Neuronal stem cell (in vitro differentiated cells): ENCODE data around the gene CDC20B.

Experiments
- DNase-seq: peaks from one replicate; pipeline ENCODE4 v3.0.0-alpha.2; 2013; ENCODE audit warnings: low spot score
- H2AFZ ChIP-seq: one replicate; pipeline ENCODE4 v1.6.1; 2013; ENCODE audit warnings: mild to moderate bottlenecking, low read length, inconsistent platforms
- H2AK5ac ChIP-seq: 2 replicates; pipeline ENCODE4 v1.6.1; 2013; ENCODE audit warnings: low read depth, mild to moderate bottlenecking, inconsistent platforms, low read length, moderate library complexity, mixed read lengths
- H2BK120ac ChIP-seq: 2 replicates; pipeline ENCODE4 v1.6.1; 2013; ENCODE audit warnings: low read depth, mild to moderate bottlenecking, inconsistent platforms, low read length, moderate library complexity, mixed read lengths
- H2BK12ac ChIP-seq: one replicate; pipeline ENCODE4 v1.6.1; 2013; ENCODE audit warnings: low read length, inconsistent platforms
- H2BK15ac ChIP-seq: 2 replicates; pipeline ENCODE4 v1.6.1; 2013; ENCODE audit warnings: mild to moderate bottlenecking, low read length, inconsistent platforms, mixed read lengths
- H2BK5ac ChIP-seq: one replicate; pipeline ENCODE4 v1.6.1; 2013; ENCODE audit warnings: inconsistent platforms, mild to moderate bottlenecking, low read length, moderate library complexity
- H3K14ac ChIP-seq: one replicate; pipeline ENCODE4 v1.6.1; 2013; ENCODE audit warnings: low read length, inconsistent platforms
- H3K18ac ChIP-seq: 2 replicates; pipeline ENCODE4 v1.6.1; 2013; ENCODE audit warnings: low read length, inconsistent platforms
- H3K23ac ChIP-seq: 2 replicates; pipeline ENCODE4 v1.6.1; 2013; ENCODE audit warnings: low read depth, mild to moderate bottlenecking, mixed read lengths, low read length, inconsistent platforms; ENCODE audit not compliant: poor library complexity
- H3K27ac ChIP-seq: replicated peaks from 3 replicates; pipeline ENCODE4 v1.5.1; 2013; ENCODE audit warnings: low read length, inconsistent platforms
- H3K27me3 ChIP-seq, 3 experiments: 2 replicates each; pipeline ENCODE4 v1.6.1; 2013; ENCODE audit warnings: low read length in 3 of 3, mild to moderate bottlenecking in 2 of 3, inconsistent platforms in 1 of 3, low read depth in 1 of 3, mixed read lengths in 1 of 3, moderate library complexity in 1 of 3; ENCODE audit not compliant: control insufficient read depth in 3 of 3, insufficient read depth in 3 of 3
- H3K36me3 ChIP-seq, 2 donors: replicated peaks in 1 of 2; 2 replicates each; pipeline ENCODE4 v1.6.1; 2013; ENCODE audit warnings: low read length in 2 of 2; ENCODE audit not compliant: control insufficient read depth in 2 of 2, insufficient read depth in 2 of 2
- H3K4ac ChIP-seq: 2 replicates; pipeline ENCODE4 v1.6.1; 2013; ENCODE audit warnings: inconsistent platforms, mild to moderate bottlenecking, low read length, moderate library complexity
- H3K4me1 ChIP-seq, 2 donors: 1 replicate in 1 of 2; 2 replicates in 1 of 2; pipeline ENCODE4 v1.6.1; 2013; ENCODE audit warnings: low read length in 2 of 2, low read depth in 1 of 2; ENCODE audit not compliant: control insufficient read depth in 2 of 2, insufficient read depth in 1 of 2
- H3K4me2 ChIP-seq: one replicate; pipeline ENCODE4 v1.6.1; 2013; ENCODE audit warnings: mild to moderate bottlenecking, low read length, inconsistent platforms; ENCODE audit not compliant: insufficient read depth, poor library complexity, severe bottlenecking
- H3K4me3 ChIP-seq, 2 donors: 2 replicates each; pipeline ENCODE4 v1.5.1; 2013; ENCODE audit warnings: low read length in 2 of 2, mild to moderate bottlenecking in 2 of 2, inconsistent platforms in 1 of 2, moderate library complexity in 1 of 2
- H3K79me1 ChIP-seq: one replicate; pipeline ENCODE4 v1.6.1; 2013; ENCODE audit warnings: low read depth, mild to moderate bottlenecking, inconsistent platforms, low read length, moderate library complexity
- H3K9ac ChIP-seq: one replicate; pipeline ENCODE4 v1.6.1; 2013; ENCODE audit warnings: mild to moderate bottlenecking, low read depth, low read length, inconsistent platforms; ENCODE audit not compliant: poor library complexity
- H3K9me3 ChIP-seq, 2 donors: replicated peaks in 1 of 2; 2 replicates each; pipeline versions ENCODE3 to v1.6.1; 2013; ENCODE audit warnings: low read length in 2 of 2, mild to moderate bottlenecking in 2 of 2, inconsistent platforms in 1 of 2, low read depth in 1 of 2, mixed read lengths in 1 of 2, moderate library complexity in 1 of 2; ENCODE audit not compliant: control insufficient read depth in 2 of 2, insufficient read depth in 1 of 2
- H4K8ac ChIP-seq: one replicate; pipeline ENCODE4 v1.6.1; 2013; ENCODE audit warnings: low read depth, mild to moderate bottlenecking, inconsistent platforms, low read length, moderate library complexity
- H4K91ac ChIP-seq: one replicate; pipeline ENCODE4 v1.6.1; 2013; ENCODE audit warnings: low read length, low read depth, mild to moderate bottlenecking, inconsistent platforms; ENCODE audit not compliant: poor library complexity
- WGBS, 2 donors: extraction: QIAGEN DNeasy Blood & Tissue Kit; methylation state at CpG; one replicate each; pipeline ENCODE4 v1.1.7; 2013; ENCODE audit warnings: missing lambda C conversion rate in 2 of 2, mixed read lengths in 1 of 2; ENCODE audit not compliant: insufficient read length in 2 of 2, insufficient replicate concordance in 1 of 2; ENCODE audit errors: extremely low coverage in 2 of 2; 5-methylcytosine and 5-hydroxymethylcytosine counted together

The CDC20B gene

GRCh38 chr5:55140908-55141665 lies 31.9 kb downstream of the CDC20B start:
- Histone ChIP-seq H4K8ac (no peak overlapping the region), H3K4me1 (no peaks in the 10 kb centered on the region), H3K36me3 (no peaks in the 10 kb centered on the region), H3K79me1 (no peaks in the 10 kb centered on the region), H2AFZ (no peak overlapping the region), H3K4ac (no peak overlapping the region), H3K4me2 (no peak overlapping the region), H3K14ac (no peak overlapping the region), H2BK15ac (no peak overlapping the region), H3K9me3 (no peaks in the 10 kb centered on the region), H2BK5ac (no peak overlapping the region), H2BK12ac (no peak overlapping the region), H2AK5ac (no peak overlapping the region), H3K9ac (no peak overlapping the region), H3K27ac (no peak overlapping the region), H4K91ac (no peak overlapping the region), H3K4me3 (no peak overlapping the region), H3K27me3 (peaks cover 0 to 6% (median 0%) of the 10 kb centered on the region in 3 experiments), H2BK120ac (no peak overlapping the region), H3K23ac (no peak overlapping the region), H3K18ac (no peak overlapping the region)
- no CpG with 5 or more reads among the region's 9 CpGs for WGBS, 2 donors
- no peak for DNase-seq

- Histone ChIP-seq H3K27me3 (no peaks in the 10 kb centered on the region), H2BK15ac (no peak overlapping the region), H2BK5ac (no peak overlapping the region), H3K36me3 (no peaks in the 10 kb centered on the region), H3K4me1 (no peaks in the 10 kb centered on the region), H3K23ac (no peak overlapping the region), H2AFZ (no peak overlapping the region), H4K91ac (no peak overlapping the region), H3K4me3 (no peak overlapping the region), H3K79me1 (no peaks in the 10 kb centered on the region), H3K9ac (no peak overlapping the region), H3K18ac (no peak overlapping the region), H2AK5ac (no peak overlapping the region), H3K4ac (no peak overlapping the region), H3K9me3 (no peaks in the 10 kb centered on the region), H3K27ac (no peak overlapping the region), H3K4me2 (no peak overlapping the region), H2BK120ac (no peak overlapping the region), H3K14ac (no peak overlapping the region), H4K8ac (no peak overlapping the region), H2BK12ac (no peak overlapping the region)
- no peak for DNase-seq
- no CpG with 5 or more reads among the region's 3 CpGs for WGBS, 2 donors
Observed at GRCh38 chr5:55136521-55136920, 36.5 kb downstream of the CDC20B start.

GRCh38 chr5:55134053-55134722 lies 38.8 kb downstream of the CDC20B start:
- Histone ChIP-seq H3K18ac (no peak overlapping the region), H2BK12ac (no peak overlapping the region), H3K27ac (no peak overlapping the region), H2BK5ac (no peak overlapping the region), H3K36me3 (no peaks in the 10 kb centered on the region), H4K91ac (no peak overlapping the region), H3K9ac (no peak overlapping the region), H3K79me1 (no peaks in the 10 kb centered on the region), H3K4me2 (no peak overlapping the region), H2AK5ac (no peak overlapping the region), H2AFZ (no peak overlapping the region), H4K8ac (no peak overlapping the region), H3K27me3 (no peaks in the 10 kb centered on the region), H3K23ac (no peak overlapping the region), H3K14ac (no peak overlapping the region), H3K4me3 (no peak overlapping the region), H3K4me1 (no peaks in the 10 kb centered on the region), H2BK120ac (no peak overlapping the region), H3K9me3 (no peaks in the 10 kb centered on the region), H3K4ac (no peak overlapping the region), H2BK15ac (no peak overlapping the region)
- no CpG with 5 or more reads among the region's 5 CpGs for WGBS, 2 donors
- no peak for DNase-seq

GRCh38 chr5:55123365-55123764 lies 49.6 kb downstream of the CDC20B start:
- H3K4me1 ChIP-seq, result peaks cover 0 to 3% of the 10 kb centered on the region in 2 donors
- H2BK12ac ChIP-seq, result no peak overlapping the region
- H3K9me3 ChIP-seq, result no peaks in the 10 kb centered on the region
- H4K8ac ChIP-seq, result no peak overlapping the region
- H3K79me1 ChIP-seq, result no peaks in the 10 kb centered on the region
- no peaks in the 10 kb centered on the region for H3K36me3 ChIP-seq
- no peak for DNase-seq
- no peaks in the 10 kb centered on the region for H3K27me3 ChIP-seq
- H3K4me3 ChIP-seq, result no peak overlapping the region
- no peak overlapping the region for H3K4me2 ChIP-seq
- H3K14ac ChIP-seq, result no peak overlapping the region
- H3K23ac ChIP-seq, result no peak overlapping the region
- H3K9ac ChIP-seq, result no peak overlapping the region
- H2BK5ac ChIP-seq, result no peak overlapping the region
- H4K91ac ChIP-seq, result no peak overlapping the region
- no peak overlapping the region for H3K27ac ChIP-seq
- no peak overlapping the region for H3K4ac ChIP-seq
- no peak overlapping the region for H2BK120ac ChIP-seq
- H2AFZ ChIP-seq, result no peak overlapping the region
- no peak overlapping the region for H2BK15ac ChIP-seq
- no peak overlapping the region for H2AK5ac ChIP-seq
- WGBS, 2 donors, result no CpG with 5 or more reads among the region's 3 CpGs
- no peak overlapping the region for H3K18ac ChIP-seq
